Measurements from ENCODE around the gene HAL. TPM values are rescaled to one million over a fixed set of nuclear protein-coding genes. Genes with fewer than 3 reads are reported as not detected.

The HAL gene
- polyA plus RNA-seq, 1 donor = 3.6 TPM

- no peak for DNase-seq
- peaks cover 3% of the 10 kb centered on the region for H3K27me3 ChIP-seq (ENCODE audit: control insufficient read depth, insufficient read depth, low read length)
- no peak overlapping the region for H3K4me3 ChIP-seq (ENCODE audit: low read length)
- H3K4me1 ChIP-seq (ENCODE audit: control insufficient read depth, insufficient read depth, low read length) = no peaks in the 10 kb centered on the region
- H3K9me3 ChIP-seq (ENCODE audit: control insufficient read depth, low read depth, low read length) = no peaks in the 10 kb centered on the region
- H3K27ac ChIP-seq (ENCODE audit: low read length) = no peak overlapping the region
- no CpG with 5 or more reads among the region's 4 CpGs for WGBS (ENCODE audit: insufficient coverage, low lambda C conversion rate)
- peaks cover 2% of the 10 kb centered on the region for H3K36me3 ChIP-seq (ENCODE audit: control insufficient read depth, insufficient read depth, low read length)
Measured at GRCh38 chr12:95989504-95990123, 6.5 kb downstream of the HAL start.

GRCh38 chr12:95988506-95989275 lies 7.5 kb downstream of the HAL start:
- 97% methylated on average over 5 of the region's 11 CpGs for WGBS (ENCODE audit: insufficient coverage, low lambda C conversion rate)
- Histone ChIP-seq H3K4me1 (ENCODE audit: control insufficient read depth, insufficient read depth, low read length) (no peaks in the 10 kb centered on the region), H3K27ac (ENCODE audit: low read length) (no peak overlapping the region), H3K9me3 (ENCODE audit: control insufficient read depth, low read depth, low read length) (no peaks in the 10 kb centered on the region), H3K36me3 (ENCODE audit: control insufficient read depth, insufficient read depth, low read length) (peaks cover 2% of the 10 kb centered on the region), H3K4me3 (ENCODE audit: low read length) (no peak overlapping the region), H3K27me3 (ENCODE audit: control insufficient read depth, insufficient read depth, low read length) (peaks cover 3% of the 10 kb centered on the region)
- no peak for DNase-seq

DNA sequence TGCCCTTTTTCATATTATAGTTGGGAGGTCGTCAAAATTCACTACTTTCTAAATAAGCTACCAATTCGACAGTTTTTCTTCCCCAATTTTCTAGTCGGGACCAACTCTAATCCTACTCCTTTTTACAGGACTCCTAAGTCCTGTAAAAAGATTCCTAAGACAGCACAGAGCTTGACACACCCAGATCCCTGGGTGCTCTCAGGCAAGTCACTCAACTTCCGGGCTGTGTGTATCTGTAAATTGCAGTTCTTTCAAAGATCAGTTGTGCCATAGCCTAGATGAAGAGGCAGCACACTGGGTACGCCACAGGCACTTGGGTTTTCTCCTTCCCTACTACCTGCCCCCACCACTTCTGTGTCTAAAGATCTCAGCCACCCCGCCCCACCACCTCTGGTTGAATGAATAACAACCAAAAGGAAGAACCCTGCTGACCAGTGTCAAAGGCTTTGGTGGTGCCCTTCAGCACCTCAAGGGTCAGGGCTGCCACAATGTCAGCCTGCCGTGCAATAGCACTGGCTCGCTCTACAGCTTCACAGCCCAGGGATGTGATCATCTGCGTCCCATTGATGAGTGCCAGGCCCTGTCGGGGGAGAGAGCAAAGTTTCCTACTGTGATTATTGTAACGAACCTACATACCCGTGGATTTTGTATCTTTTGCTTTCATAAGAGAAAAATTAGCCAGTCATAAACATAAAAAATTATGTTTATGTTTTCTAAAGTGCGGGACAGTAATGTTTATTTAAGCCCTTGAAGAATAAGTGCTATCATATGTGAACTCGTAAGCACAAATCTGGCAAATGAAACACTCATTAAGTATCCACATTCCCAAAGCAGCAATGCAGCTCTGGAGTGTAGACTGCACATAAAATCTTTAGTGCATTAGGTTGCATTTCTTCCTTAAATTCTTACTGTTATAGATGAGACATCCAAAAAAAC lies 9.2 kb downstream of the HAL start:
- H3K27ac ChIP-seq (ENCODE audit: low read length) = no peak overlapping the region
- H3K27me3 ChIP-seq (ENCODE audit: control insufficient read depth, insufficient read depth, low read length) = peaks cover 3% of the 10 kb centered on the region
- no peaks in the 10 kb centered on the region for H3K4me1 ChIP-seq (ENCODE audit: control insufficient read depth, insufficient read depth, low read length)
- DNase-seq = no peak
- no peak overlapping the region for H3K4me3 ChIP-seq (ENCODE audit: low read length)
- no peaks in the 10 kb centered on the region for H3K9me3 ChIP-seq (ENCODE audit: control insufficient read depth, low read depth, low read length)
- peaks cover 2% of the 10 kb centered on the region for H3K36me3 ChIP-seq (ENCODE audit: control insufficient read depth, insufficient read depth, low read length)
- WGBS (ENCODE audit: insufficient coverage, low lambda C conversion rate) = 74% methylated on average over 5 of the region's 14 CpGs

- WGBS (ENCODE audit: insufficient coverage, low lambda C conversion rate) = no CpG with 5 or more reads among the region's 1 CpG
- H3K36me3 ChIP-seq (ENCODE audit: control insufficient read depth, insufficient read depth, low read length) = no peaks in the 10 kb centered on the region
- H3K27me3 ChIP-seq (ENCODE audit: control insufficient read depth, insufficient read depth, low read length) = peaks cover 3% of the 10 kb centered on the region
- no peaks in the 10 kb centered on the region for H3K9me3 ChIP-seq (ENCODE audit: control insufficient read depth, low read depth, low read length)
- H3K27ac ChIP-seq (ENCODE audit: low read length) = no peak overlapping the region
- H3K4me1 ChIP-seq (ENCODE audit: control insufficient read depth, insufficient read depth, low read length) = peaks cover 8% of the 10 kb centered on the region
- DNase-seq = no peak
- no peak overlapping the region for H3K4me3 ChIP-seq (ENCODE audit: low read length)
Measured at GRCh38 chr12:95984682-95985081, 11.5 kb downstream of the HAL start.

- no peak for DNase-seq
- Histone ChIP-seq H3K4me3 (ENCODE audit: low read length) (no peak overlapping the region), H3K27ac (ENCODE audit: low read length) (no peak overlapping the region), H3K4me1 (ENCODE audit: control insufficient read depth, insufficient read depth, low read length) (peaks cover 8% of the 10 kb centered on the region), H3K9me3 (ENCODE audit: control insufficient read depth, low read depth, low read length) (no peaks in the 10 kb centered on the region), H3K27me3 (ENCODE audit: control insufficient read depth, insufficient read depth, low read length) (no peaks in the 10 kb centered on the region), H3K36me3 (ENCODE audit: control insufficient read depth, insufficient read depth, low read length) (no peaks in the 10 kb centered on the region)
- WGBS (ENCODE audit: insufficient coverage, low lambda C conversion rate) = no CpG with 5 or more reads among the region's 1 CpG
Measured at GRCh38 chr12:95982602-95983001, 13.5 kb downstream of the HAL start.

DNA sequence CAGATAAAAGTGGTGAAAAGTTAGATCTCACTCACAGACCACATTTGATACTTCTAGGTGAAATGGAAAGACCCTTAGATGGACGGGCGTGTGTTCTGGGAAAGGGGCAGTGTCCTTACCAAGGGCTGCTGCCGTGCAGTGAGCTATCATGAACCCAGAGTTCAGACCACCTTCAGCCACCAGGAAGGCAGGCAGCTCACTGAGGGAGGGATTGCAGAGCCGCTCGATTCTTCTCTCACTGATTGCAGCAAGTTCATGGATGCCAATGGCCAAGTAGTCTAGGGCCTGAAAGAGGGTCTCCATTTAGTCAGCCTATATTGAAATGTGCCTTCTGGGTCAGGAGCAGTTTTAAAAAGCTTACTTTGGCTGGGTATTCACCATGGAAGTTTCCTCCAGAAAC lies 15.7 kb downstream of the HAL start:
- Histone ChIP-seq H3K27ac (ENCODE audit: low read length) (peak overlapping the region; percentile 8), H3K4me3 (ENCODE audit: low read length) (no peak overlapping the region), H3K9me3 (ENCODE audit: control insufficient read depth, low read depth, low read length) (no peaks in the 10 kb centered on the region), H3K36me3 (ENCODE audit: control insufficient read depth, insufficient read depth, low read length) (no peaks in the 10 kb centered on the region), H3K4me1 (ENCODE audit: control insufficient read depth, insufficient read depth, low read length) (peaks cover 8% of the 10 kb centered on the region), H3K27me3 (ENCODE audit: control insufficient read depth, insufficient read depth, low read length) (no peaks in the 10 kb centered on the region)
- DNase-seq = no peak
- no CpG with 5 or more reads among the region's 5 CpGs for WGBS (ENCODE audit: insufficient coverage, low lambda C conversion rate)

- Histone ChIP-seq H3K27ac (ENCODE audit: low read length) (no peak overlapping the region), H3K36me3 (ENCODE audit: control insufficient read depth, insufficient read depth, low read length) (no peaks in the 10 kb centered on the region), H3K27me3 (ENCODE audit: control insufficient read depth, insufficient read depth, low read length) (no peaks in the 10 kb centered on the region), H3K4me1 (ENCODE audit: control insufficient read depth, insufficient read depth, low read length) (peaks cover 15% of the 10 kb centered on the region), H3K9me3 (ENCODE audit: control insufficient read depth, low read depth, low read length) (no peaks in the 10 kb centered on the region), H3K4me3 (ENCODE audit: low read length) (no peak overlapping the region)
- WGBS (ENCODE audit: insufficient coverage, low lambda C conversion rate) = no CpG with 5 or more reads among the region's 3 CpGs
- no peak for DNase-seq
Measured at GRCh38 chr12:95978774-95979173, 17.4 kb downstream of the HAL start.

DNA sequence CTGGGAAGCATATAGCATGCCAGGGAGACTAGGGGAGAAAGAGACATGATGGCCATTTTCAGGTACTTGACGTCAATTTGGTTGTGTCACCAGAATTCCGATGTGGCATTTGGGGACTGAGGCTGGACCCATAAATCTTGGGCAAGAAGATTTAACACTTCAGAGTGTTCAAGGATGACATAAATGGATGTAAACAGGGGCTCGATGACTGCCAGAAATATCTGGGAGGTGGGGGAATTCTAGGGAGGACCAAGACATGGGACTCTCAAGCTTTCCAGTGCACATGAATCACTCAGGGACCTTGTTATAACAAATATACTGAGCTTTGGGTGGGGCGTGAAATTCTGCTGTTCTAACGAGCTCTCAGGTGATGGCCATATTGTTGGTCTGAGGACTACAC lies 17.8 kb downstream of the HAL start:
- H3K9me3 ChIP-seq (ENCODE audit: control insufficient read depth, low read depth, low read length) = no peaks in the 10 kb centered on the region
- no peaks in the 10 kb centered on the region for H3K27me3 ChIP-seq (ENCODE audit: control insufficient read depth, insufficient read depth, low read length)
- no peak for DNase-seq
- no CpG with 5 or more reads among the region's 5 CpGs for WGBS (ENCODE audit: insufficient coverage, low lambda C conversion rate)
- peaks cover 16% of the 10 kb centered on the region for H3K4me1 ChIP-seq (ENCODE audit: control insufficient read depth, insufficient read depth, low read length)
- no peaks in the 10 kb centered on the region for H3K36me3 ChIP-seq (ENCODE audit: control insufficient read depth, insufficient read depth, low read length)
- H3K4me3 ChIP-seq (ENCODE audit: low read length) = no peak overlapping the region
- H3K27ac ChIP-seq (ENCODE audit: low read length) = no peak overlapping the region

DNA sequence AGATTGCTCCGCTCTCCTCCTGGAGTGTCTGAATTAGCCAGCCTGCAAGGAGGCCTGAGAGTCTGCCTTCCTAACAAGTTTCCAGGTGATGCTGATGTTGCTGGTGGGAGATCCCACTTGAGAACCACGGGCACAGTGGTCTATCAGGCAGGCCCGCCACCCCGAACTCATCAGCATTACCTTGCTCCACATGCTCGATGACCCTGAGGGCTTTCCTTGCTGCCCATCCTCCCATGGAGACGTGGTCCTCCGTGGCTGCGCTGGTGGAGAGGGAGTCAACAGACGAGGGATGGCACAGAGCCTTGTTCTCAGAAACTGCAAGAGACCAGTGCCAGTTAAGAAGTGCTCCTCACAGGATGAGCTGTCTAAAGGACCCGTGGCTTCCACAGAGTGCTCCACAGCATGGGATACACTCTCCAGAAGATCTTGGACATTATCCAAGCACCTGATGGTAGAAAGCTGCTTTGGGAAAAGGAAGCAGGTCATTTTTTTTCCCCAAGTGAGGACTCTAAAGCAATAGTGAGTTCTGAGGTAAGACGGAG lies 18.3 kb downstream of the HAL start:
- Histone ChIP-seq H3K4me1 (ENCODE audit: control insufficient read depth, insufficient read depth, low read length) (peaks cover 16% of the 10 kb centered on the region), H3K27ac (ENCODE audit: low read length) (no peak overlapping the region), H3K36me3 (ENCODE audit: control insufficient read depth, insufficient read depth, low read length) (no peaks in the 10 kb centered on the region), H3K4me3 (ENCODE audit: low read length) (no peak overlapping the region), H3K9me3 (ENCODE audit: control insufficient read depth, low read depth, low read length) (no peaks in the 10 kb centered on the region), H3K27me3 (ENCODE audit: control insufficient read depth, insufficient read depth, low read length) (no peaks in the 10 kb centered on the region)
- DNase-seq = no peak
- WGBS (ENCODE audit: insufficient coverage, low lambda C conversion rate) = no CpG with 5 or more reads among the region's 11 CpGs

DNA sequence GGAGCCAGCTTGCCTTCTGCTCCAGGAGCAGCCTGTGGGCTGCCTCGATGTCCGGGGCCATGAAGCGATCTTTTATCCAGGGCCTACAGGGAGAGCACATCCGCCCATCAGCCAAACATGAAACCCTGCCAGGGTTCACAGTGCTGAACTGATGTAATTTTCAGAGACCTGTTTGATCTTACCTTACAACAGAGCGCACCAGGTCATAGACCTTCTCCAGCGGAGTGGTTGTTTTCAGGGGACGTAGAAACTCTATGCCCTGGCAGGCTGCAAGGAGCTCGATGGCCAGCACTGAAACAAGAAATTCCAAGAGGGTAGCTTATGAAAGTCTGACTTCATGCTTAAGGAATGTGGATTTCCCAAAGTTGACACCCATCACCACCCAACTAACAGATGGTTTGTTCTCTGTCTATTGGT lies 19.7 kb downstream of the HAL start:
- no peaks in the 10 kb centered on the region for H3K36me3 ChIP-seq (ENCODE audit: control insufficient read depth, insufficient read depth, low read length)
- WGBS (ENCODE audit: insufficient coverage, low lambda C conversion rate) = 67% methylated on average over 1 of the region's 8 CpGs
- DNase-seq = no peak

More for the DNA sequence above, 19.7 kb downstream of the HAL start:
- no peak overlapping the region for H3K27ac ChIP-seq (ENCODE audit: low read length)
- H3K4me1 ChIP-seq (ENCODE audit: control insufficient read depth, insufficient read depth, low read length) = peaks cover 19% of the 10 kb centered on the region
- no peaks in the 10 kb centered on the region for H3K27me3 ChIP-seq (ENCODE audit: control insufficient read depth, insufficient read depth, low read length)
- no peaks in the 10 kb centered on the region for H3K9me3 ChIP-seq (ENCODE audit: control insufficient read depth, low read depth, low read length)
- no peak overlapping the region for H3K4me3 ChIP-seq (ENCODE audit: low read length)
